ENCODE data around the gene C11orf68.

Gene C11orf68

DNA sequence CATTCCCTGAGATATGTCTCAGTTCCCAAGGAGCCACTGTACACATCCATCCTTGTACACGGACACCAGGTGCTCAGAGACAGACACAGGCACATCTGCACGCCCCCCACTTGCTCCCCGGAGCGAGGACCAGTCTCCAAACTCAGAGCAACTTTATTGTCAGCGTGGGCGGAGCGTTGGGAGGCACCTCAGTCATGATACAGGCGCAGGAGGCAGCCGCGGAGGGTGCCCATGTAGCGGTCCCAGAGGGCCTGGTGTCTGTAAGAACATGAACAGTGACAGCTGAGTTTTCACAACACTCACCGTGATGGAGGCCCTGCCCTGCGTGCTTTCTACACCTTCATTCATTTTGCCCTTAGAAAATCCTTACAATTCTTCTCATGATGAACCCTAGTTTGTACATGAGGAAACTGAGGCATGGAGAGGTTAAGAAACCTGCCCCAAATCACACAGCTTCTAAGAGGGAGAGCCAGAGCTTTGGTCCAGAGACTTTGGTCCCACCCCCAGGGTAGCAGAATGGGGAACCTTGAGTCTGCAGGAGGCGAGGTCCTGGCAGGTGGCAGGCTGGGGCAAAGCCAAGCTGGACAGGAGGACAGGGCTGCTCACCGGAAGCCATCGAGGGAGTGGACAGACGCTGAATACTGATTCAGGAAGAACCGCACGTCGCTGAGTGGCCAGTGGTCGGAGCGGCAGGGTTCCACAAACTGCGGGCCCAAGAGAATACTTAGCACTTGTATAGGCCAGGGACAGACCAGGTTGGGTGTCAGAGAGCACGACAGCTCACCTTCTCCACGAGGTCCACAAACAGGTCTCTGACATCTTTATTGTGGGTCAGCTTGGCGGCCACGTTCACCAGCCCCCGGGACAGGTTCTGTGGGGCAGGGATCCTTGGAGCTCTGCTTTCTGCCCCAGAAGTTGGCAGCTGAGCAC lies 34.8 kb downstream of the C11orf68 start:
- TF ChIP-seq POLR2A (IDR thresholded peaks at IDR 0.05; ENCODE audit: low read length), result no peak
- TF ChIP-seq GATA1 (IDR thresholded peaks at IDR 0.05; ENCODE audit: low read depth, low read length), result no peak
- DNase-seq, result no peak

DNA sequence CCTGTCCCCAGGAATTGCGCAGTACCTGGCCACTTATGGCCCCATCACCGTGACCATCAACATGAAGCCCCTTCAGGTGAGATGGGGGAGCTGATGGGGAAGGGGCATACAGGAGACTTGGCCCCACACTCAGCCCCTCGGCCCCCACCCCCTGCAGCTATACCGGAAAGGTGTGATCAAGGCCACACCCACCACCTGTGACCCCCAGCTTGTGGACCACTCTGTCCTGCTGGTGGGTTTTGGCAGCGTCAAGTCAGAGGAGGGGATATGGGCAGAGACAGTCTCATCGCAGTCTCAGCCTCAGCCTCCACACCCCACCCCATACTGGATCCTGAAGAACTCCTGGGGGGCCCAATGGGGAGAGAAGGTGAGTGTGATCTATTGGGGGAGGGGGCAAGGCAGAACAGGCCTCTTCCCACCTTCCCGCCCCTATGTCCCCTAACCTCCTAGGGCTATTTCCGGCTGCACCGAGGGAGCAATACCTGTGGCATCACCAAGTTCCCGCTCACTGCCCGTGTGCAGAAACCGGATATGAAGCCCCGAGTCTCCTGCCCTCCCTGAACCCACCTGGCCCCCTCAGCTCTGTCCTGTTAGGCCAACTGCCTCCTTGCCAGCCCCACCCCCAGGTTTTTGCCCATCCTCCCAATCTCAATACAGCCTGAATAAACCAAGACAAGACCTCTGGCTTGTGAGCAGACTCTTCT lies 35.7 kb downstream of the C11orf68 start:
- TF ChIP-seq GATA1 (IDR thresholded peaks at IDR 0.05; ENCODE audit: low read depth, low read length), result no peak
- no peak for TF ChIP-seq POLR2A (IDR thresholded peaks at IDR 0.05; ENCODE audit: low read length)
- no peak for DNase-seq

DNA sequence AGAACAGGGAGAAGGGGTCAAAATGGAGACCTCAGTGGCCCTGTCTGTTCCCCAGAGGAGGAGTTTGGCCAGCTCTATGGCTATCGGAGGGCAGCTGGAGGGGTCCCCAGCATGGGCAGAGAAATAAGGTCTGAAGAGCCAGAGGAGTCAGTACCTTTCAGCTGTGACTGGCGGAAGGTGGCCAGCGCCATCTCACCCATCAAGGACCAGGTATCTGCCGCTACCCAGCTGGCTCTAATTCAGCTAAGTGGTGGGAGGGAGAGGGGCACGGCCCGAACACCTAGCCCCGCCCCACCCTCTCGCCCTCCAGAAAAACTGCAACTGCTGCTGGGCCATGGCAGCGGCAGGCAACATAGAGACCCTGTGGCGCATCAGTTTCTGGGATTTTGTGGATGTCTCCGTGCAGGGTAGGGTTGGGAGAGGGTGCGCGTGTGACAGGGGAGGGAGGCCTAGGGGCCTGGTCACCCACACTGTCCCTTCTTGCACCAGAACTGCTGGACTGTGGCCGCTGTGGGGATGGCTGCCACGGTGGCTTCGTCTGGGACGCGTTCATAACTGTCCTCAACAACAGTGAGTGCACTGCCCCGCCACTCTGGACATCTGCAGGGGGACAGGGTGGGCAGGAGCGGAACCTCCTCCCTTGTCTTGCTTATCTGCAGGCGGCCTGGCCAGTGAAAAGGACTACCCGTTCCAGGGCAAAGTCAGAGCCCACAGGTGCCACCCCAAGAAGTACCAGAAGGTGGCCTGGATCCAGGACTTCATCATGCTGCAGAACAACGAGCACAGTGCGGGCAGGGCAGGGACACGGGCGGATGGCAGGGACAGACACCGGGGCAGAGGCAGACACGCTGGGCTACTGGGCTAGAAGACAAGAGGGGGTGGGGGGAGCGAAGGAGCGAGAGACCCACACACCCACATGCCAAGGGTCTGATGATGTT lies 36.5 kb downstream of the C11orf68 start:
- TF ChIP-seq POLR2A (IDR thresholded peaks at IDR 0.05; ENCODE audit: low read length), result no peak
- no peak for TF ChIP-seq GATA1 (IDR thresholded peaks at IDR 0.05; ENCODE audit: low read depth, low read length)
- no peak for DNase-seq

DNA sequence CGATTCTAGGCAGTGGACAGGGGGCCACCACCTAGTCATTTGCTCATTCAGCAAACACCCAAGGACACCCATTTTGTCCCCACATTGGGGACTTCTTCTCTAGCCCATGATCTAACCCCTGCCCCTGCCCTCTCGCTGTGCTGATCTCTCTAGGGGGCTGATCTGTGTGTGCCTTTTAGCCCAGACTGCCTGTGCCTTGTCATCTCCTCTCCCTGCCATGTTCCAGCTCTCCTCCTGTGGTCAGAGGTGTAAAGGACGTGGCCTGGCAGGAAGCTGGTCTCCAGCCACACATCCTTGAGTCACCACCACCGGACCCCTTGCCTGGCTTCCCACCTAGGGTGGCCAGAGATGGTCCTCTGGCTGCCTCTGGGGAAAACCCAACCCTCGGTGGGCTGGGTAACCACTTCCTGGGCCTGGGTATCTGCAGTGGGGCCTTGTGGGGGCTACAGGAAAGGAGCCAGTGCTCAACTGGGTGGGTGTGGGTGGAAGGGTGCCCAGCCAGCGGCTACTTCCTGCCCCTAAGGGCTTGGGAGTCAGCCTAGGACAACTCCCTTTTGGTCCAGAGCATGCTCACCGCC lies 37.9 kb downstream of the C11orf68 start:
- DNase-seq, result no peak
- TF ChIP-seq POLR2A (IDR thresholded peaks at IDR 0.05; ENCODE audit: low read length), result no peak
- no peak for TF ChIP-seq GATA1 (IDR thresholded peaks at IDR 0.05; ENCODE audit: low read depth, low read length)

DNA sequence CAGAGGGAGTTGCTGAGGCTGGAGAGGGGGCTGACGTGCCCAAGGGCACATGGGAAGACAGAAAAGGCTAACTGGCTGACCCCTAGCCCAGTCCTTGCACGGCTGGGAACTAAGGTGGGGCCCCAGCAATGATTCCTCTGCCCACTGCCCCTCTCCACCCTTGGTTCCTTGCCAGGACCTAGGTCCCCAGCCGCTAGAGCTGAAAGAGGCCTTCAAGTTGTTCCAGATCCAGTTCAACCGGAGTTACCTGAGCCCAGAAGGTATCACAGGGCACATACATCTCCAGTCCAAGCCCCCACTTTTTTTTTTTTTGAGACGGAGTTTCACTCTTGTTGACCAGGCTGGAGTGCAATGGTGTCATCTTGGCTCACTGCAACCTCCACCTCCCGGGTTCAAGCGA lies 38.8 kb downstream of the C11orf68 start:
- no peak for DNase-seq
- TF ChIP-seq POLR2A (IDR thresholded peaks at IDR 0.05; ENCODE audit: low read length) (no peak), GATA1 (IDR thresholded peaks at IDR 0.05; ENCODE audit: low read depth, low read length) (no peak)

DNA sequence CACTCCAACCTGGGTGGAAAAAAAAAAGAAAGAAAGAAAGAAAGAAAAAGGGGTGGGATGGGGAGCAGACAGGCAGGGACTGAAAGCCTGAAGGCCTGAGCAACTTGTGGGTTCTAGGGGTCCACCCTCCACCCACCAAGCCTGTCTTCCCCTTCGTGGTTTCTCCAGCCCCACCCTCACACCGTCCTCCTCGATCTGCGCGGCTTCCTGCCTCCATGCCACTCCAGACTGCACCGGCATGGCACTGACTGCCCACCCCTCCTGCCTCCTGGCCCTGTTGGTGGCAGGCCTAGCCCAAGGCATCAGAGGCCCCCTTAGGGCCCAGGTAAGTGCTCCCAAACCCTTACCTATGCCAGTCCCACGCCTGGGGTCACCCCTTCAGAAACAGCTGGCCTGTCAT lies 39.2 kb downstream of the C11orf68 start, which contains the start of gene CTSW:
TSS of gene CTSW (plus strand) at position 221 of the 400 bp plus-strand sequence. CDS start at position 239, 18 bp downstream.
- TF ChIP-seq GATA1 (IDR thresholded peaks at IDR 0.05; ENCODE audit: low read depth, low read length) (no peak), POLR2A (IDR thresholded peaks at IDR 0.05; ENCODE audit: low read length) (no peak)
- no peak for DNase-seq

DNA sequence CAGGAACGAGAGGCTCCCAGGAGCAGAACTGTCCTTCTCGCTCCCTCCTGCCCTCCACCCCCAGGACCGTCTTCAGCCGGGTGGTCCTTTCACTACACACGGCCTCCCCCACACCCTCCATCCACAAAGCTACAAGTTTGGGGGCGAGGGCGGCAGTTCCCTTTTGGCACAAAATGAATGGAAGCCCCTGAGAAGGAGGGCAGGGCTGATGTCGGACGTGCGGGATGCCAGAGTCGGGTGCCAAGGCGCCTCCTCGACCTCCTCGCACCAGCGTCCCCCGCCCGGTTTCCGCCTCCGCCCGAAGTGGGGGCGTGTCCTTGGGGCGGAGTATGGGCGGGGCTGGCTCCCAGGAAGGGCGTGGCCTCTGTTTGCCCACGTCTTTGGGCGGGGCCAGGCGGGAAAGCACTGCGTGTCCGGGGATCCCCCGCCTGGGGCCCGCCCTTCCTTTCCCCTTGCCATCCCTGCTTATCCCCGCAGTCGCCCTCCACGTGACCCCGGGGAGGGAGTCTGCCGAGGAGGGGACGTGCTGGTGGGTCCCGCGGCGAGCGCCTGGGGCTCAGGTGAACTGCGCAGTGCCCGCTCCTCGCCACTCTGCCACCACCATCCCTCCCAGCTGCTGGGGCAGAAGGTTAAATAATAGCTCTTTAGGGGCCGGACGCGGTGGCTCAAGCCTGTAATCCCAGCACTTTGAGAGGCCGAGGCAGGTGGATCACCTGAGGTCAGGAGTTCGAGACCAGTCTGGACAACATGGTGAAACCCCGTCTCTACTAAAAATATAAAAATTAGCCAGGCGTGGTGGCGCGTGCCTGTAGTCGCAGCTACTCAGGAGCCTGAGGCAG lies 45.3 kb downstream of the C11orf68 start:
- no peak for TF ChIP-seq GATA1 (IDR thresholded peaks at IDR 0.05; ENCODE audit: low read depth, low read length)
- peak; percentile 82 for TF ChIP-seq POLR2A (IDR thresholded peaks at IDR 0.05; ENCODE audit: low read length)
- peak; percentile 91 to 95 for DNase-seq

GRCh38 chr11:65872586-65873317 lies 46.1 kb downstream of the C11orf68 start, which contains the start of gene EFEMP2:
Gene EFEMP2 (minus strand): TSS chr11:65872800. CDS start chr11:65872354, 446 bp downstream.
- DNase-seq, result no peak

DNA sequence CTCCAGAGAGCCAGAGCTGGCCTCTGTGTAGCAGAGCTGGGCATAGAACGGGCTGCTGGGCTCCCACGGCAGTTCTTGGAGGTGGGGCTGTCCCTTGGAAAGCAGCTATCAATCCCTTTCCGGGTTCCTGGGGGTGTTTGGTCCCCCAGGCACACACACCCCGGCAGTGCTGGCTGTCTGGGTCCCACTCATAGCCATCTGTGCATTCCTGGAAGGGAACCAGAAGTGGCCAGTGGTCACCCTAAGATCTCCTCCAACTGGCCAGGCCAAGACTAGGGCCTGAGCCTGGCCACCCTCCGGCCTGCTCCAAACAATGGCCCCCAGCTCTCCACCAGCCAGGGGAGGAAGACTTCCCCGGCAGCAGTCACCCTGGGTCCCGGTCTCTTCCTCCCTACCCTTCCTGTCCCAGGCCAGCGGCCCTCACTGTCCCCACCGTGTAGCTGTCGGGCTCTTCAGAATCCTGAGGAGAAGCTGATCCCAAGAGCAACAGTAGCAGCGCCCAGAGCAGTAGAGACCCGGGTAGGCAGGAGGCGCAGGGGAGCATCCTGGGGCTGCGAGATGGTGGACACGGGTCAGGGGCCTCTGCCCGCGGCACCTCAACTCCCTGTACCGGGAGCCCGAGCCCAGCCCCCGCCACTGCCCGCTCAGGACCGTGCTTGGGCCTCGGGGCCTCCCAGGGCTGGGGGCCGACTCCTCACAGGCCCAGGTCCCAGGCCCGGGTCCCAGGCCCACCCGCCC lies 46.9 kb downstream of the C11orf68 start:
- TF ChIP-seq GATA1 (IDR thresholded peaks at IDR 0.05; ENCODE audit: low read depth, low read length) (no peak), POLR2A (IDR thresholded peaks at IDR 0.05; ENCODE audit: low read length) (no peak)
- no peak for DNase-seq

More at GRCh38 chr11:65872586-65873317, 46.1 kb downstream of the C11orf68 start, which contains the start of gene EFEMP2:
- TF ChIP-seq GATA1 (IDR thresholded peaks at IDR 0.05; ENCODE audit: low read depth, low read length) (no peak), POLR2A (IDR thresholded peaks at IDR 0.05; ENCODE audit: low read length) (no peak)

DNA sequence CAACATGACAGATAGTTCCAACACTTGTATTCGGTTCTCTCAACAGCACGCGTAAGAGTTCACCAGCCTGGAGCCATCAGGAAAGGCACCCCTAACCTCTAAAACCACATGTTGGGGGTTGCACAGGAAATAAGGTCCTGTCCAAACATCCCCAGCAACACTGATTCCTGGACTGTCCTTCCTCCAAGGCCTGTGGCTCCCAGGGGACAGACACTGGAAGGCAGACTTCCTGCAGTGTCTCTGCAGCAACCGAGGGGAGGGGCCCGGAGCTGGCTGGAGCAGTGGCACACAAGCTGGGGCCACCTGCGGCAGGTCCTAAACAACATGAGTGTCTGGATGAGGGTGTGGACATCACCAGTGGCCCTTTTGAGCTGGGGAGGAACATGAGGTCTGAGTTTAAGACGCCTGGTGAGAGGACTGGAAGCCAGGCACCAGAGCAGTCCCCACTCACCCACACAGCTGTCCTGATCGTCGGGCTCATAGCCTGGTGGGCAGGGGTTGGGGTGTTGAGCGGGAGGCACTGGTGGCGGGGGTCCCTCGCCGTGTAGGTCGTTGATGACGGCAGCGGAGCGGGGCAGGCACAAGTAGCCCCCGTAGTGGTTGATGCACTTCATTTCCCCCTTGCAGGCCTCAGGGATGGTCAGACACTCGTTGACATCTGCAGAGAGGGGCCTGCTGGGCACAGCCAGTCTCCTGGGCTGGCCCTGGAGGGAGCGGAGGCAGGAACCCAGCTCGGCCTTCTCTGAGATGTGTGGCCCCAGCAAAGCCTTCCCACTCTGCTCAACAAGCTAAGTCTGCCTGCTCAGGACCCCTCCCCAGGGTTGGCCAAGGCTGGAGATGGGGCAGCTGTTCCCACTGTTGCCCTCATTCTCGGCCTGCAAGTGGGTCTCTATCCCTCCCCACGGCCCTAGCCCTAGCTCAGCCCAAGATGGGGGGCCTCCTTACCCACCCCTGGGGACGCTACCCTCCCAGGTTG lies 47.9 kb downstream of the C11orf68 start:
- DNase-seq, result no peak
- no peak for TF ChIP-seq GATA1 (IDR thresholded peaks at IDR 0.05; ENCODE audit: low read depth, low read length)
- peak; percentile 37 for TF ChIP-seq POLR2A (IDR thresholded peaks at IDR 0.05; ENCODE audit: low read length)

Measured in erythroblast (primary cell).